Calu3 (cell line): ENCODE measurements around the gene CER1. TPM values are rescaled to one million over a fixed set of nuclear protein-coding genes. Genes with fewer than 3 reads are reported as not detected.

Experiments used
- BruUV-seq: library from RNA; stranded (reverse); fragments of 400-500 nt; replicated peaks from 2 replicates; lab custom pipeline; 2021; lab: Mats Ljungman, UMichigan
- CTCF ChIA-PET: fragments of 300-600 bp; sonication (Branson Sonifier 250); formaldehyde crosslinking; loops from one replicate; lab custom pipeline; 2022; ENCODE audit warnings: antibody characterized with exemption; lab: Charles Lee
- DNase-seq: peaks from one replicate; pipeline ENCODE4 v3.0.0; 2022
- H3K27ac Mint-ChIP-seq: one replicate; pipeline ENCODE4 v1.8.0; 2022; ENCODE audit warnings: mixed read lengths; ENCODE audit not compliant: unreplicated experiment
- H3K27me3 Mint-ChIP-seq: one replicate; pipeline ENCODE4 v1.8.0; 2022; ENCODE audit warnings: mixed read lengths; ENCODE audit not compliant: unreplicated experiment
- H3K36me3 Mint-ChIP-seq: one replicate; pipeline ENCODE4 v1.8.0; 2022; ENCODE audit warnings: mild to moderate bottlenecking, moderate library complexity, mixed read lengths; ENCODE audit not compliant: insufficient read depth, unreplicated experiment
- H3K4me1 Mint-ChIP-seq: one replicate; pipeline ENCODE4 v1.8.0; 2022; ENCODE audit warnings: mild to moderate bottlenecking, low read depth, mixed read lengths; ENCODE audit not compliant: unreplicated experiment
- H3K4me3 Mint-ChIP-seq: one replicate; pipeline ENCODE4 v1.8.0; 2022; ENCODE audit warnings: mild to moderate bottlenecking, low read depth, moderate library complexity, mixed read lengths; ENCODE audit not compliant: unreplicated experiment
- H3K9me3 Mint-ChIP-seq: one replicate; pipeline ENCODE4 v1.8.0; 2022; ENCODE audit warnings: low read depth, mixed read lengths; ENCODE audit not compliant: unreplicated experiment
- CTCF ChIP-seq: fragments of 200-600 bp; IDR thresholded peaks from one replicate; pipeline ENCODE4 v1.8.0; 2022; ENCODE audit warnings: antibody characterized with exemption; ENCODE audit not compliant: unreplicated experiment
- intact Hi-C: fragments of 100-400 bp; cut with micrococcal nuclease; formaldehyde crosslinking; loops from one replicate; pipeline ENCODE4 v1.10.0; 2022; ENCODE audit not compliant: unreplicated experiment
- total RNA-seq: library from RNA; stranded (reverse); gene quantifications from 2 replicates; pipeline ENCODE4 v1.2.3, GENCODE V29; 2022

CER1 gene
- total RNA-seq, 1 experiment from 2014 or later, result not detected

GRCh38 chr9:14677396-14677795, 45.1 kb downstream of the CER1 start:
- DNase-seq, result no peak
- Mint-ChIP-seq H3K27ac (no peak overlapping the region), H3K36me3 (no peaks in the 10 kb centered on the region), H3K4me3 (no peak overlapping the region), H3K4me1 (no peaks in the 10 kb centered on the region), H3K27me3 (no peaks in the 10 kb centered on the region), H3K9me3 (no peaks in the 10 kb centered on the region)
- intact Hi-C loops, result no loop called here
- TF ChIP-seq CTCF, result no peak
- CTCF ChIA-PET, result no interaction called here
- no TSS peak for BruUV-seq

- Mint-ChIP-seq H3K9me3 (no peaks in the 10 kb centered on the region), H3K27ac (no peak overlapping the region), H3K4me3 (no peak overlapping the region), H3K27me3 (no peaks in the 10 kb centered on the region), H3K4me1 (no peaks in the 10 kb centered on the region), H3K36me3 (no peaks in the 10 kb centered on the region)
- intact Hi-C loops, result no loop called here
- CTCF ChIA-PET, result no interaction called here
- TF ChIP-seq CTCF, result no peak
- DNase-seq, result no peak
- no TSS peak for BruUV-seq
Observed at GRCh38 chr9:14674630-14675029, 47.9 kb downstream of the CER1 start.

- no TSS peak for BruUV-seq
- DNase-seq, result no peak
- Mint-ChIP-seq H3K27ac (no peak overlapping the region), H3K36me3 (no peaks in the 10 kb centered on the region), H3K9me3 (no peaks in the 10 kb centered on the region), H3K27me3 (no peaks in the 10 kb centered on the region), H3K4me1 (no peaks in the 10 kb centered on the region), H3K4me3 (no peak overlapping the region)
- TF ChIP-seq CTCF, result no peak
- CTCF ChIA-PET, result no interaction called here
- intact Hi-C loops, result no loop called here
Observed at GRCh38 chr9:14671377-14671776, 51.2 kb downstream of the CER1 start.

- no peaks in the 10 kb centered on the region for H3K36me3 Mint-ChIP-seq
- TF ChIP-seq CTCF, result no peak
- intact Hi-C loops, result no loop called here
- H3K9me3 Mint-ChIP-seq, result no peaks in the 10 kb centered on the region
- CTCF ChIA-PET, result no interaction called here
- BruUV-seq, result no TSS peak
- H3K4me3 Mint-ChIP-seq, result no peak overlapping the region
- H3K27ac Mint-ChIP-seq, result no peak overlapping the region
- H3K4me1 Mint-ChIP-seq, result no peaks in the 10 kb centered on the region
- no peaks in the 10 kb centered on the region for H3K27me3 Mint-ChIP-seq
- no peak for DNase-seq
Observed at GRCh38 chr9:14670718-14671117, 51.8 kb downstream of the CER1 start.

Other genes starting within 250 kb of the CER1 start
- 10.6 and 11.8 TPM in 2 replicates for gene ZDHHC21, start 29.3 kb downstream of the CER1 start, total RNA-seq
- not detected in 2 replicates for gene FREM1, start 187.7 kb upstream of the CER1 start, total RNA-seq